Activated CD4-positive, alpha-beta memory T cell treated with anti-CD3 and anti-CD28 coated beads for 36 hours (primary cell): ENCODE measurements around the gene DENND10. TPM values are rescaled to one million over a fixed set of nuclear protein-coding genes. Genes with fewer than 3 reads are reported as not detected.

Experiments
- CTCF ChIA-PET: fragments of 350-600 bp; sonication (Branson Sonifier 250); formaldehyde crosslinking; loops from one replicate; lab custom pipeline; 2021; ENCODE audit warnings: antibody characterized with exemption, inconsistent platforms; lab: Charles Lee
- POLR2A ChIA-PET: fragments of 350-600 bp; sonication (Branson Sonifier 250); formaldehyde crosslinking; loops from one replicate; lab custom pipeline; 2021; ENCODE audit warnings: antibody characterized with exemption; lab: Charles Lee
- DNase-seq: peaks from one replicate; pipeline ENCODE4 v3.0.0-alpha.2; 2020
- H3K27ac Mint-ChIP-seq: one replicate; pipeline ENCODE4 v1.8.0; 2021; ENCODE audit warnings: mixed read lengths
- H3K27me3 Mint-ChIP-seq: one replicate; pipeline ENCODE4 v1.8.0; 2021; ENCODE audit warnings: mixed read lengths
- H3K36me3 Mint-ChIP-seq: one replicate; pipeline ENCODE4 v1.8.0; 2021; ENCODE audit warnings: mixed read lengths
- H3K4me1 Mint-ChIP-seq: one replicate; pipeline ENCODE4 v1.8.0; 2021; ENCODE audit warnings: low read depth, mixed read lengths
- H3K4me3 Mint-ChIP-seq: one replicate; pipeline ENCODE4 v1.8.0; 2021; ENCODE audit warnings: mild to moderate bottlenecking, mixed read lengths
- H3K9me3 Mint-ChIP-seq: one replicate; pipeline ENCODE4 v1.8.0; 2021; ENCODE audit warnings: mixed read lengths
- intact Hi-C: fragments of 100-400 bp; cut with micrococcal nuclease; formaldehyde crosslinking; loops from one replicate; pipeline ENCODE4 v1.15.1; 2023
- total RNA-seq, 2 experiments: library from RNA; stranded (reverse); gene quantifications; one replicate each; pipeline ENCODE4 v1.2.3, GENCODE V29; 2021

The DENND10 gene
- total RNA-seq = 10 to 100 TPM; 29.8 to 31.4 TPM

- POLR2A ChIA-PET = interaction anchor here (0.8 to 1.8 kb wide), 9 partner anchors 10 to 202 kb away, joined by 3 to 14 read pairs (median 5); partner anchors contain the start of gene EIF3A
- peak; percentile 87 for DNase-seq
- intact Hi-C loops = loop anchor here (1.0 kb wide), 3 partner anchors 14 to 27 kb away; partner anchors contain the start of gene EIF3A
- H3K4me1 Mint-ChIP-seq = peaks cover 20% of the 10 kb centered on the region
- peak within 1 kb of the TSS; percentile 75 for H3K4me3 Mint-ChIP-seq
- no peaks in the 10 kb centered on the region for H3K27me3 Mint-ChIP-seq
- H3K9me3 Mint-ChIP-seq = no peaks in the 10 kb centered on the region
- CTCF ChIA-PET = interaction anchor here (0.9 to 1.8 kb wide), 5 partner anchors 19 to 341 kb away, joined by 3 to 7 read pairs (median 5); no protein-coding TSS in a partner anchor
- peak within 1 kb of the TSS; percentile 38 for H3K27ac Mint-ChIP-seq
- H3K36me3 Mint-ChIP-seq = peaks cover 7% of the 10 kb centered on the region
Observed at GRCh38 chr10:119103903-119104653, at the start of gene DENND10. TSS of gene DENND10 (plus strand) at chr10:119104113. CDS start at chr10:119104143, 30 bp downstream.

- H3K4me1 Mint-ChIP-seq = peaks cover 3% of the 10 kb centered on the region
- intact Hi-C loops = no loop called here
- ChIA-PET POLR2A (no interaction called here), CTCF (no interaction called here)
- DNase-seq = no peak
- H3K36me3 Mint-ChIP-seq = peaks cover 76% of the 10 kb centered on the region
- no peaks in the 10 kb centered on the region for H3K9me3 Mint-ChIP-seq
- no peak overlapping the region for H3K27ac Mint-ChIP-seq
- no peak overlapping the region for H3K4me3 Mint-ChIP-seq
- H3K27me3 Mint-ChIP-seq = no peaks in the 10 kb centered on the region
Observed at GRCh38 chr10:119055472-119055871, 48.4 kb upstream of the DENND10 start.

GRCh38 chr10:119058010-119058409 lies 45.9 kb upstream of the DENND10 start:
- ChIA-PET CTCF (no interaction called here), POLR2A (no interaction called here)
- Mint-ChIP-seq H3K27ac (no peak overlapping the region), H3K4me1 (peaks cover 14% of the 10 kb centered on the region), H3K4me3 (no peak overlapping the region), H3K36me3 (peaks cover 69% of the 10 kb centered on the region), H3K9me3 (no peaks in the 10 kb centered on the region), H3K27me3 (no peaks in the 10 kb centered on the region)
- DNase-seq = no peak
- intact Hi-C loops = no loop called here

- no peak for DNase-seq
- ChIA-PET CTCF (no interaction called here), POLR2A (no interaction called here)
- H3K9me3 Mint-ChIP-seq = no peaks in the 10 kb centered on the region
- H3K4me1 Mint-ChIP-seq = peaks cover 18% of the 10 kb centered on the region
- no peaks in the 10 kb centered on the region for H3K27me3 Mint-ChIP-seq
- intact Hi-C loops = no loop called here
- no peak overlapping the region for H3K4me3 Mint-ChIP-seq
- no peak overlapping the region for H3K27ac Mint-ChIP-seq
- peaks cover 74% of the 10 kb centered on the region for H3K36me3 Mint-ChIP-seq
Observed at GRCh38 chr10:119059557-119059956, 44.4 kb upstream of the DENND10 start.

GRCh38 chr10:119060107-119060506 lies 43.8 kb upstream of the DENND10 start:
- ChIA-PET POLR2A (no interaction called here), CTCF (no interaction called here)
- Mint-ChIP-seq H3K4me1 (peaks cover 18% of the 10 kb centered on the region), H3K27me3 (no peaks in the 10 kb centered on the region), H3K4me3 (no peak overlapping the region), H3K9me3 (no peaks in the 10 kb centered on the region), H3K27ac (no peak overlapping the region), H3K36me3 (peaks cover 73% of the 10 kb centered on the region)
- no peak for DNase-seq
- intact Hi-C loops = no loop called here

- peak overlapping the region; percentile 13 for H3K27ac Mint-ChIP-seq
- CTCF ChIA-PET = no interaction called here
Observed at GRCh38 chr10:119061352-119061751, 42.6 kb upstream of the DENND10 start.

GRCh38 chr10:119061926-119062325 lies 42.0 kb upstream of the DENND10 start:
- H3K36me3 Mint-ChIP-seq = peaks cover 72% of the 10 kb centered on the region

More at GRCh38 chr10:119061352-119061751, 42.6 kb upstream of the DENND10 start:
- H3K36me3 Mint-ChIP-seq = peaks cover 74% of the 10 kb centered on the region
- no peak overlapping the region for H3K4me3 Mint-ChIP-seq
- H3K9me3 Mint-ChIP-seq = no peaks in the 10 kb centered on the region
- no peak for DNase-seq
- POLR2A ChIA-PET = no interaction called here
- H3K27me3 Mint-ChIP-seq = no peaks in the 10 kb centered on the region
- intact Hi-C loops = no loop called here
- H3K4me1 Mint-ChIP-seq = peaks cover 18% of the 10 kb centered on the region

GRCh38 chr10:119070395-119071165 lies 33.3 kb upstream of the DENND10 start:
- peak overlapping the region; percentile 46 for H3K27ac Mint-ChIP-seq
- no peak for DNase-seq
- H3K36me3 Mint-ChIP-seq = peaks cover 62% of the 10 kb centered on the region
- no peak overlapping the region for H3K4me3 Mint-ChIP-seq
- intact Hi-C loops = loop anchor here (10.0 kb wide), 1 partner anchor 524 kb away; the partner anchor contains the start of gene TIAL1
- no peaks in the 10 kb centered on the region for H3K9me3 Mint-ChIP-seq
- ChIA-PET POLR2A (interaction anchor here (0.7 kb wide), 1 partner anchor 34 kb away, joined by 3 read pairs; the partner anchor contains the start of gene DENND10), CTCF (no interaction called here)
- H3K4me1 Mint-ChIP-seq = peaks cover 35% of the 10 kb centered on the region
- no peaks in the 10 kb centered on the region for H3K27me3 Mint-ChIP-seq

More at GRCh38 chr10:119061926-119062325, 42.0 kb upstream of the DENND10 start:
- peak overlapping the region; percentile 13 for H3K27ac Mint-ChIP-seq
- DNase-seq = no peak
- H3K4me1 Mint-ChIP-seq = peaks cover 18% of the 10 kb centered on the region
- intact Hi-C loops = no loop called here
- POLR2A ChIA-PET = no interaction called here
- H3K27me3 Mint-ChIP-seq = no peaks in the 10 kb centered on the region
- CTCF ChIA-PET = no interaction called here
- H3K9me3 Mint-ChIP-seq = no peaks in the 10 kb centered on the region
- no peak overlapping the region for H3K4me3 Mint-ChIP-seq

- intact Hi-C loops = loop anchor here (10.0 kb wide), 1 partner anchor 521 kb away; the partner anchor contains the start of gene TIAL1
- Mint-ChIP-seq H3K27me3 (no peaks in the 10 kb centered on the region), H3K4me1 (peaks cover 46% of the 10 kb centered on the region), H3K9me3 (no peaks in the 10 kb centered on the region), H3K27ac (peak overlapping the region; percentile 40), H3K4me3 (no peak overlapping the region), H3K36me3 (peaks cover 57% of the 10 kb centered on the region)
- no peak for DNase-seq
- POLR2A ChIA-PET = interaction anchor here (1.2 kb wide), 1 partner anchor 31 kb away, joined by 5 read pairs; no protein-coding TSS in a partner anchor
- CTCF ChIA-PET = no interaction called here
Observed at GRCh38 chr10:119073584-119073983, 30.3 kb upstream of the DENND10 start.

GRCh38 chr10:119078422-119079179 lies 25.3 kb upstream of the DENND10 start:
- Mint-ChIP-seq H3K27me3 (no peaks in the 10 kb centered on the region), H3K27ac (peak overlapping the region; percentile 96), H3K4me3 (peak overlapping the region; percentile 92), H3K9me3 (no peaks in the 10 kb centered on the region), H3K4me1 (peaks cover 31% of the 10 kb centered on the region), H3K36me3 (peaks cover 40% of the 10 kb centered on the region)
- intact Hi-C loops = loop anchor here (1.0 to 10.0 kb wide), 2 partner anchors 47 to 516 kb away; partner anchors contain the start of gene TIAL1
- ChIA-PET POLR2A (interaction anchor here (1.6 to 2.2 kb wide), 2 partner anchors 26 to 60 kb away, joined by 3 to 12 read pairs; partner anchors contain the start of gene DENND10), CTCF (interaction anchor here (1.0 to 1.3 kb wide), 2 partner anchors 53 to 128 kb away, joined by 3 read pairs; partner anchors contain the start of gene GRK5)
- no peak for DNase-seq
